ENCODE results near the gene ARL11.

DNA sequence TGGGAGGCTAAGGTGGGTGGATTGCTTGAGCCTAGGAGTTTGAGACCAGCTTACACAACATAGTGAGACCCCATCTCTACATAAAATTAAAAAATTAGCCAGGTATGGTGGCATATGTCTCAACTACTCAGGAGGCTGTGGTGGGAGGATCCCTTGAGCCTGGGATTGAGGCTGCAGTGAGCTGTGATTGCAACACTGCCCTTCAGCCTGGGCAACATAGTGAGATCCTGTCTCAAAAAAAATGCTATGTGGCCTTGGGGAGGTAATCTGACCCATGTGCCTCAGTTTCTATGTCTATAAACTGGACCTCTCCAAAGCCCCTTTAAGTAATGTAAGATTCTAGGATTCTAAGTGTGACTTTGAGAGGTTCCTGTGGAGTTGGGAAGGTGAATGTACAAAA lies 25.2 kb downstream of the ARL11 start:
- TF ChIP-seq HDGF (IDR thresholded peaks at IDR 0.05; ENCODE audit: borderline replicate concordance) (no peak), ZNF384 (IDR thresholded peaks at IDR 0.05) (no peak), SP1 (IDR thresholded peaks at IDR 0.05) (no peak), FOXA1 (IDR thresholded peaks at IDR 0.05) (no peak), CTBP1 (IDR thresholded peaks at IDR 0.05; ENCODE audit: borderline replicate concordance) (no peak), FOXK2 (IDR thresholded peaks at IDR 0.05) (no peak), TARDBP (IDR thresholded peaks at IDR 0.05) (no peak), LEF1 (IDR thresholded peaks at IDR 0.05; ENCODE audit: borderline replicate concordance) (no peak)
